Fibroblast of lung (primary cell): ENCODE data around the gene TRAPPC2L. TPM values are rescaled to one million over a fixed set of nuclear protein-coding genes. Genes with fewer than 3 reads are reported as not detected.

ENCODE experiments used
- DNase-seq, 2 donors: peaks; one replicate each; pipeline versions ENCODE4 v3.0.0 to v3.0.0-alpha.2; 2010; ENCODE audit warnings: low read depth in 2 of 2
- H2AFZ ChIP-seq: 2 replicates; pipeline ENCODE4 v1.5.1; 2012; ENCODE audit warnings: low read length, control low read depth, inconsistent platforms
- H3K27ac ChIP-seq: 2 replicates; pipeline ENCODE4 v1.5.1; 2011; ENCODE audit warnings: low read length, control low read depth; ENCODE audit not compliant: insufficient read depth
- H3K27me3 ChIP-seq: 2 replicates; pipeline ENCODE4 v1.5.1; 2011; ENCODE audit warnings: mild to moderate bottlenecking, low read length; ENCODE audit not compliant: control insufficient read depth, insufficient read depth
- H3K36me3 ChIP-seq: 2 replicates; pipeline ENCODE4 v1.5.1; 2011; ENCODE audit warnings: low read length; ENCODE audit not compliant: control insufficient read depth, insufficient read depth
- H3K4me1 ChIP-seq: 2 replicates; pipeline ENCODE4 v1.5.1; 2011; ENCODE audit warnings: low read length; ENCODE audit not compliant: control insufficient read depth, insufficient read depth; ENCODE audit errors: extremely low read depth
- H3K4me2 ChIP-seq: 2 replicates; pipeline ENCODE4 v1.5.1; 2011; ENCODE audit warnings: low read length, control low read depth; ENCODE audit not compliant: insufficient read depth; ENCODE audit errors: extremely low read depth
- H3K4me3 ChIP-seq, 4 experiments: fragments of 200-600 bp in 1 of 4; sonication (generic) in 1 of 4; replicated peaks in 1 of 4; 2 replicates each; pipeline ENCODE4 v1.5.1; 2011 to 2016; ENCODE audit warnings: low read length in 4 of 4, low read depth in 3 of 4, mild to moderate bottlenecking in 3 of 4, control low read depth in 2 of 4, inconsistent platforms in 1 of 4, mixed read lengths in 1 of 4; ENCODE audit not compliant: insufficient read depth in 1 of 4; ENCODE audit errors: control extremely low read depth in 1 of 4
- H3K79me2 ChIP-seq: 2 replicates; pipeline ENCODE4 v1.5.1; 2012; ENCODE audit warnings: mild to moderate bottlenecking, low read length, inconsistent platforms; ENCODE audit not compliant: control insufficient read depth, insufficient read depth
- H3K9ac ChIP-seq: 2 replicates; pipeline ENCODE4 v1.5.1; 2011; ENCODE audit warnings: mild to moderate bottlenecking, low read length, control low read depth; ENCODE audit not compliant: insufficient read depth
- H3K9me3 ChIP-seq: 2 replicates; pipeline ENCODE4 v1.5.1; 2012; ENCODE audit warnings: low read depth, low read length; ENCODE audit not compliant: control insufficient read depth, insufficient read depth
- H4K20me1 ChIP-seq: 2 replicates; pipeline ENCODE4 v1.5.1; 2011; ENCODE audit warnings: low read length; ENCODE audit not compliant: control insufficient read depth, insufficient read depth; ENCODE audit errors: extremely low read depth
- CTCF ChIP-seq, 2 donors: IDR thresholded peaks in 1 of 2; conservative IDR thresholded peaks in 1 of 2; 1 replicate in 1 of 2; 2 replicates in 1 of 2; pipeline ENCODE4 v1.5.1; 2011 to 2012; ENCODE audit warnings: low read length in 2 of 2, control low read depth in 1 of 2, inconsistent platforms in 1 of 2, low read depth in 1 of 2, mild to moderate bottlenecking in 1 of 2
- EZH2 ChIP-seq: IDR thresholded peaks from 2 replicates; pipeline ENCODE4 v1.5.1; 2012; ENCODE audit warnings: low read length, control low read depth, mild to moderate bottlenecking; ENCODE audit errors: missing control alignments
- polyA plus RNA-seq, 2 donors: library from polyadenylated mRNA; depleted of rRNA in 1 of 2; stranded (reverse) in 1 of 2; unstranded in 1 of 2; fragments of >200 nt; gene quantifications; 2 replicates each; pipeline ENCODE4 v1.2.1, GENCODE V29; 2011 to 2012; ENCODE audit warnings: missing spikeins in 1 of 2
- total RNA-seq: library from RNA; depleted of rRNA; stranded (reverse); fragments of >200 nt; gene quantifications from 2 replicates; pipeline ENCODE4 v1.2.1, GENCODE V29; 2014

Gene TRAPPC2L
- total and polyA plus RNA-seq, 2 donors (not counting 1 experiment from before 2014, with no cell fraction given), result 47.7 to 63.7 TPM

- Histone ChIP-seq H3K4me3 (no peak overlapping the region), H2AFZ (no peak overlapping the region), H3K79me2 (no peaks in the 10 kb centered on the region), H3K27ac (no peak overlapping the region), H4K20me1 (no peaks in the 10 kb centered on the region), H3K9me3 (no peaks in the 10 kb centered on the region), H3K4me1 (no peaks in the 10 kb centered on the region), H3K4me2 (no peak overlapping the region), H3K27me3 (peaks cover 6% of the 10 kb centered on the region), H3K36me3 (no peaks in the 10 kb centered on the region), H3K9ac (no peak overlapping the region)
- TF ChIP-seq CTCF (conservative IDR thresholded peaks at IDR 0.05 in 1 of 2, IDR thresholded peaks at IDR 0.05 in 1 of 2; ENCODE audit: low read depth in 1 of 2, low read length in 2 of 2) (no peak), EZH2 (no peak)
- no peak for DNase-seq
Measured at GRCh38 chr16:88875703-88876234, 18.8 kb downstream of the TRAPPC2L start.

- Histone ChIP-seq H3K27ac (no peak overlapping the region), H3K9me3 (no peaks in the 10 kb centered on the region), H2AFZ (no peak overlapping the region), H4K20me1 (no peaks in the 10 kb centered on the region), H3K79me2 (no peaks in the 10 kb centered on the region), H3K27me3 (peaks cover under 1% of the 10 kb centered on the region), H3K4me3 (no peak overlapping the region), H3K9ac (no peak overlapping the region), H3K4me2 (no peak overlapping the region), H3K4me1 (no peaks in the 10 kb centered on the region), H3K36me3 (no peaks in the 10 kb centered on the region)
- TF ChIP-seq EZH2, result no peak
- TF ChIP-seq CTCF (conservative IDR thresholded peaks at IDR 0.05 in 1 of 2, IDR thresholded peaks at IDR 0.05 in 1 of 2; ENCODE audit: low read depth in 1 of 2, low read length in 2 of 2), result no peak
- no peak for DNase-seq
Measured at GRCh38 chr16:88876942-88877526, 20.1 kb downstream of the TRAPPC2L start.

GRCh38 chr16:88877564-88878289 is 20.8 kb downstream of the TRAPPC2L start:
- no peak for DNase-seq
- H4K20me1 ChIP-seq, result no peaks in the 10 kb centered on the region

More at GRCh38 chr16:88877564-88878289, 20.8 kb downstream of the TRAPPC2L start:
- H3K36me3 ChIP-seq, result no peaks in the 10 kb centered on the region
- no peak overlapping the region for H3K9ac ChIP-seq
- H3K4me2 ChIP-seq, result no peak overlapping the region
- H3K27me3 ChIP-seq, result no peaks in the 10 kb centered on the region
- TF ChIP-seq CTCF (conservative IDR thresholded peaks at IDR 0.05 in 1 of 2, IDR thresholded peaks at IDR 0.05 in 1 of 2; ENCODE audit: low read depth in 1 of 2, low read length in 2 of 2) (no peak), EZH2 (no peak)
- no peaks in the 10 kb centered on the region for H3K79me2 ChIP-seq
- no peak overlapping the region for H3K27ac ChIP-seq
- H2AFZ ChIP-seq, result no peak overlapping the region
- H3K4me1 ChIP-seq, result no peaks in the 10 kb centered on the region
- H3K9me3 ChIP-seq, result no peaks in the 10 kb centered on the region
- H3K4me3 ChIP-seq, result no peak overlapping the region
